A549 (cell line): ENCODE results near the gene PARP11.

Source experiments
- BHLHE40 ChIP-seq: IDR thresholded peaks from 2 replicates; pipeline ENCODE4 v1.6.1; 2012; ENCODE audit warnings: low read depth, low read length, inconsistent platforms
- CHD2 ChIP-seq: fragments of 150-350 bp; IDR thresholded peaks from 2 replicates; pipeline ENCODE4 v1.6.1; 2014; ENCODE audit warnings: low read length; ENCODE audit not compliant: partially characterized antibody
- EP300 ChIP-seq, 2 experiments: fragments of >200 bp; sonication (Bioruptor Twin); formaldehyde crosslinking; IDR thresholded peaks; 2 replicates in 1 of 2; 3 replicates in 1 of 2; pipeline ENCODE4 v1.6.1; 2016 to 2017
- MYC ChIP-seq: IDR thresholded peaks from 2 replicates; pipeline ENCODE4 v1.6.1; 2012; ENCODE audit warnings: mild to moderate bottlenecking, inconsistent platforms, low read length, improper control_type of control experiment, borderline replicate concordance
- NFE2L2 ChIP-seq: fragments of 150-350 bp; conservative IDR thresholded peaks from 2 replicates; pipeline ENCODE4 v1.6.1; 2014; ENCODE audit warnings: low read length
- RAD21 ChIP-seq, 2 experiments: fragments of >200 bp in 1 of 2; sonication (Bioruptor Twin) in 1 of 2; formaldehyde crosslinking in 1 of 2; IDR thresholded peaks in 1 of 2; conservative IDR thresholded peaks in 1 of 2; 2 replicates in 1 of 2; 3 replicates in 1 of 2; pipeline ENCODE4 v1.6.1; 2012 to 2018; ENCODE audit warnings: inconsistent platforms in 1 of 2
- TFCP2L1 ChIP-seq: fragments of 250-450 bp; sonication (Bioruptor Pico); IDR thresholded peaks from 2 replicates; pipeline ENCODE4 v1.5.0; 2021; ENCODE audit warnings: mild to moderate bottlenecking
- TF ChIP-seq, protein P1 (sequence below): fragments of >200 bp; sonication (Bioruptor Twin); formaldehyde crosslinking; IDR thresholded peaks from 3 replicates; pipeline ENCODE4 v1.5.1; 2016
- TF ChIP-seq, protein P2 (sequence below): fragments of >200 bp; sonication (Bioruptor Twin); formaldehyde crosslinking; IDR thresholded peaks from 2 replicates; pipeline ENCODE4 v1.6.1; 2016

DNA sequence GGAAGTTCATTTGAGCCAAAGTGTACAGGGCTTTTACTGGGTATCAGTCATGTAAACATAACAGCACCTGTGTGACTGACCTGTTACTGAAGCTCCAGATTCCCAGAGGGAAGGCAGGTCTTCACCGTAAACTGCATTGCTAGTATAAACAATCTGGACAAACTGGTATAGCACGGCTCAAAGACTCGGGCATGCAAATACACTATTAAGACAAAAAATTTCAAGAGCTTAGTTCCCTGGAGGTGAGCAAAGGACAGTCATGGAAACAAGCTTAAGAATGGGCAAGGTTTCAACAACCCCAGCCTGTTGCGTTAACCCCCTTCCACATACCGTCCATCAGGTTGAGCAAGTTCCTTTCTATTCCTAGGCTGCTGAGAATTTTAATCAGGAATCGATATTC is 9.4 kb downstream of the PARP11 start:
- TF ChIP-seq, protein P1, sequence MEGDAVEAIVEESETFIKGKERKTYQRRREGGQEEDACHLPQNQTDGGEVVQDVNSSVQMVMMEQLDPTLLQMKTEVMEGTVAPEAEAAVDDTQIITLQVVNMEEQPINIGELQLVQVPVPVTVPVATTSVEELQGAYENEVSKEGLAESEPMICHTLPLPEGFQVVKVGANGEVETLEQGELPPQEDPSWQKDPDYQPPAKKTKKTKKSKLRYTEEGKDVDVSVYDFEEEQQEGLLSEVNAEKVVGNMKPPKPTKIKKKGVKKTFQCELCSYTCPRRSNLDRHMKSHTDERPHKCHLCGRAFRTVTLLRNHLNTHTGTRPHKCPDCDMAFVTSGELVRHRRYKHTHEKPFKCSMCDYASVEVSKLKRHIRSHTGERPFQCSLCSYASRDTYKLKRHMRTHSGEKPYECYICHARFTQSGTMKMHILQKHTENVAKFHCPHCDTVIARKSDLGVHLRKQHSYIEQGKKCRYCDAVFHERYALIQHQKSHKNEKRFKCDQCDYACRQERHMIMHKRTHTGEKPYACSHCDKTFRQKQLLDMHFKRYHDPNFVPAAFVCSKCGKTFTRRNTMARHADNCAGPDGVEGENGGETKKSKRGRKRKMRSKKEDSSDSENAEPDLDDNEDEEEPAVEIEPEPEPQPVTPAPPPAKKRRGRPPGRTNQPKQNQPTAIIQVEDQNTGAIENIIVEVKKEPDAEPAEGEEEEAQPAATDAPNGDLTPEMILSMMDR = no peak
- no peak for TF ChIP-seq RAD21 (conservative IDR thresholded peaks at IDR 0.05 in 1 of 2, IDR thresholded peaks at IDR 0.05 in 1 of 2)
- TF ChIP-seq EP300 (IDR thresholded peaks at IDR 0.05) = no peak
- TF ChIP-seq MYC = no peak
- TF ChIP-seq BHLHE40 = no peak
- TF ChIP-seq, protein P2, sequence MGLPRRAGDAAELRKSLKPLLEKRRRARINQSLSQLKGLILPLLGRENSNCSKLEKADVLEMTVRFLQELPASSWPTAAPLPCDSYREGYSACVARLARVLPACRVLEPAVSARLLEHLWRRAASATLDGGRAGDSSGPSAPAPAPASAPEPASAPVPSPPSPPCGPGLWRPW = no peak
- TF ChIP-seq NFE2L2 = no peak
- no peak for TF ChIP-seq CHD2
- no peak for TF ChIP-seq TFCP2L1 (CRISPR knock-in tag)
